Measurements from ENCODE around the gene UBE2Q1. TPM values are rescaled to one million over a fixed set of nuclear protein-coding genes. Genes with fewer than 3 reads are reported as not detected.

The UBE2Q1 gene
- total RNA-seq, 1 donor from 2014 or later, result 77.3 TPM

DNA sequence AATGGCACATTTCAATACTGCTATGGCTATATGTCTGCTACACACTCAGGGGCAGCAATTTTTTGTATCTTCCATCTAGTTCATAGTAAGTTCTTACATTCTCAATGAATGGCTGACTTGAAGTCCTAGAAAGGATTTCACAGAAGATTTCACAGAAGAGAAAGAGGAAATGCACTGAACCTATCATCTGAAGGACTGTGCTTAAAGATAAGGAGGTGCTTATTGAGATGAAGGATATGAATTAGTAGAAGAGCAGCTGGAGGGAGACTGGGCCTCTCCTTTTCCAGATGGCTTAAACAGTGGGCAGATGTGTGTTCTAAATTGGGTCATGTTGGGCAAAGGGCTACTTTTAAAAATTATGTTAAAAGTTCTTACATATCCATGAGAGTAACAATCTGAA is 34.9 kb upstream of the UBE2Q1 start:
- no peak overlapping the region for H3K4me3 Mint-ChIP-seq (ENCODE audit: unreplicated experiment)
- H3K36me3 Mint-ChIP-seq (ENCODE audit: unreplicated experiment), result peaks cover 60% of the 10 kb centered on the region
- DNase-seq (ENCODE audit: extremely low spot score, unreplicated experiment), result no peak
- no peak overlapping the region for H3K27ac Mint-ChIP-seq (ENCODE audit: unreplicated experiment)
- no peaks in the 10 kb centered on the region for H3K27me3 Mint-ChIP-seq (ENCODE audit: unreplicated experiment)
- TF ChIP-seq, protein P1, sequence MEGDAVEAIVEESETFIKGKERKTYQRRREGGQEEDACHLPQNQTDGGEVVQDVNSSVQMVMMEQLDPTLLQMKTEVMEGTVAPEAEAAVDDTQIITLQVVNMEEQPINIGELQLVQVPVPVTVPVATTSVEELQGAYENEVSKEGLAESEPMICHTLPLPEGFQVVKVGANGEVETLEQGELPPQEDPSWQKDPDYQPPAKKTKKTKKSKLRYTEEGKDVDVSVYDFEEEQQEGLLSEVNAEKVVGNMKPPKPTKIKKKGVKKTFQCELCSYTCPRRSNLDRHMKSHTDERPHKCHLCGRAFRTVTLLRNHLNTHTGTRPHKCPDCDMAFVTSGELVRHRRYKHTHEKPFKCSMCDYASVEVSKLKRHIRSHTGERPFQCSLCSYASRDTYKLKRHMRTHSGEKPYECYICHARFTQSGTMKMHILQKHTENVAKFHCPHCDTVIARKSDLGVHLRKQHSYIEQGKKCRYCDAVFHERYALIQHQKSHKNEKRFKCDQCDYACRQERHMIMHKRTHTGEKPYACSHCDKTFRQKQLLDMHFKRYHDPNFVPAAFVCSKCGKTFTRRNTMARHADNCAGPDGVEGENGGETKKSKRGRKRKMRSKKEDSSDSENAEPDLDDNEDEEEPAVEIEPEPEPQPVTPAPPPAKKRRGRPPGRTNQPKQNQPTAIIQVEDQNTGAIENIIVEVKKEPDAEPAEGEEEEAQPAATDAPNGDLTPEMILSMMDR (IDR thresholded peaks at IDR 0.05), result no peak
- no peaks in the 10 kb centered on the region for H3K4me1 Mint-ChIP-seq (ENCODE audit: unreplicated experiment)
- H3K9me3 Mint-ChIP-seq (ENCODE audit: unreplicated experiment), result no peaks in the 10 kb centered on the region

DNA sequence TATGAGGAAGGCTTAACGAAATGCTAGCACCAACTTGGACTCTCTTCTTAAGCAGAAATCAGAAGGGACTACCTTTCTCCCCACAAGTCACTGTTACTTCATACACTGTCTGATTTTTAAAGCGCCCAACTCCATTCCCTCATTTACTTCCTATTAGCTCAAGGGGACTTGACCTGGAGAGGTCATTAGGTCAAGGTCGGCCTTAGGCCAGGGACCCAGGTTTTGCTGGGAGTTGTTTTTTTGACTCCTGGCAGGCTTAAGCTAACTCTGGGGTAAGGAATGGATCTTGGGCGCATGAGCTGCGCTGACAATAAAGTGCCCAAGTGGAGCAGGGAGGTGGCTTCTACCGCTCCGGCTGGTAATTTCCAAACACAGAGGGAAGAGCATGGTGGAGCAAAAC is 32.7 kb upstream of the UBE2Q1 start:
- no peak for DNase-seq (ENCODE audit: extremely low spot score, unreplicated experiment)
- Mint-ChIP-seq H3K9me3 (ENCODE audit: unreplicated experiment) (no peaks in the 10 kb centered on the region), H3K4me1 (ENCODE audit: unreplicated experiment) (no peaks in the 10 kb centered on the region), H3K4me3 (ENCODE audit: unreplicated experiment) (no peak overlapping the region), H3K27ac (ENCODE audit: unreplicated experiment) (no peak overlapping the region), H3K27me3 (ENCODE audit: unreplicated experiment) (no peaks in the 10 kb centered on the region), H3K36me3 (ENCODE audit: unreplicated experiment) (peaks cover 69% of the 10 kb centered on the region)
- TF ChIP-seq, protein P1 (IDR thresholded peaks at IDR 0.05), result no peak

DNA sequence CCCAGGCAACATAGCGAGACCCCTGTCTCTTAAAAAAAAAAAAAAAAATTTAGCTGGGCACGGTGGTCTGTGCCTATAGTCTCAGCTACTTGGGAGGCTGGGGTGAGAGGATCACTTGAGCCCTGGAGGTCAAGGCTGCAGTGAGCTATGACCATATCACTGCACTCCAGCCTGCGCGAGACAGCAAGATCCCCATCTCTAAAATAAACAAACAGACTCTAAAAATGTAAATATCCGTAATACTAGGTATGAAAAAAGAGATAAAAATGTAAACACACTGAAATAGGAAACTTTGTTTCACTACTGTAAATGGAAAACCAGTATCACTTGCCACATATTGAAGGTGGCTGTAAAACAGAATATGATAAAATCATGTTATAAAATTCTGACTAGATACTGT is 32.3 kb upstream of the UBE2Q1 start:
- DNase-seq (ENCODE audit: extremely low spot score, unreplicated experiment), result no peak
- H3K36me3 Mint-ChIP-seq (ENCODE audit: unreplicated experiment), result peaks cover 72% of the 10 kb centered on the region
- no peak overlapping the region for H3K27ac Mint-ChIP-seq (ENCODE audit: unreplicated experiment)
- no peak overlapping the region for H3K4me3 Mint-ChIP-seq (ENCODE audit: unreplicated experiment)
- H3K27me3 Mint-ChIP-seq (ENCODE audit: unreplicated experiment), result no peaks in the 10 kb centered on the region
- TF ChIP-seq, protein P1 (IDR thresholded peaks at IDR 0.05), result no peak
- H3K9me3 Mint-ChIP-seq (ENCODE audit: unreplicated experiment), result no peaks in the 10 kb centered on the region
- H3K4me1 Mint-ChIP-seq (ENCODE audit: unreplicated experiment), result no peaks in the 10 kb centered on the region

DNA sequence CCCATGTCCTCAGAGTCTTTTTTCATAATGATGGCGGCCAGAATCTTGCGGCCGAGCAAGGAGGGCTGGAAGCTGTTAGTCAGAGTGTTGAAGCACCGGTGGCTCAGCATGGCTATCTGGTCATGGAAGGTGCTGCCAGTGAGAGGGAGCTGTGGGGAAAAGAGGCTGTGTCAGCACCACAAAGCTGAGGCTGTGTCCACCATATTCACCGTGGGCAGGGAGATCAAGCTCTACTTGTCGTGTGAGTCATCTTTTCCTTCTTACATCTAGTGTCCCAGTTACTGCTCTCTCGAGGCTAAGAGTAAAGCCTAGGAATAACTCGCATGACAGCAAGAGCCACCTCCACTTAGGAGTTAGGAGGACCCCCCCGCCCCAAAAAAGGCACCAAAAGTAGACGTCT is 31.3 kb upstream of the UBE2Q1 start:
- H3K27ac Mint-ChIP-seq (ENCODE audit: unreplicated experiment), result no peak overlapping the region
- no peaks in the 10 kb centered on the region for H3K4me1 Mint-ChIP-seq (ENCODE audit: unreplicated experiment)
- TF ChIP-seq, protein P1 (IDR thresholded peaks at IDR 0.05), result no peak

DNA sequence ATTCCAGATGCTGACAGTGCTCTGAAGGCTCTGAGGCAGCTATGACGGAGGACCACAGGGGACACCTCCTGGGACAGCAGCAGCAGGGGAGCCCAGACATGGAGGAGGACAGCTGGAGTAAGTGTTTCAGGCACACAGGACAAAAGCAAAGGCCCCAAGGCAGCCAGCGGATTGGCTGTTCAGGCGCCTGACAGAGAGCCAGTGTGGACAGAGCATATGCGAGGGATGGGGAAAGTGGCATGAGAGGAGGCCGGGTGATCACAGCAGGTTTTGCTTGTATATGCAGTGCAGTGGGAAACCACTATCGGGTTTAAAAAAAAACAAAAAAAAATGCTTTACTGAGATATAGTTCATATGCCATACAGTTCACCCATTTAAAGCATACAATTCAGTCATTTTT is 28.2 kb upstream of the UBE2Q1 start:
- Mint-ChIP-seq H3K27me3 (ENCODE audit: unreplicated experiment) (no peaks in the 10 kb centered on the region), H3K27ac (ENCODE audit: unreplicated experiment) (no peak overlapping the region), H3K36me3 (ENCODE audit: unreplicated experiment) (peaks cover 84% of the 10 kb centered on the region), H3K4me1 (ENCODE audit: unreplicated experiment) (peaks cover 4% of the 10 kb centered on the region), H3K4me3 (ENCODE audit: unreplicated experiment) (no peak overlapping the region), H3K9me3 (ENCODE audit: unreplicated experiment) (no peaks in the 10 kb centered on the region)
- no peak for DNase-seq (ENCODE audit: extremely low spot score, unreplicated experiment)
- TF ChIP-seq, protein P1 (IDR thresholded peaks at IDR 0.05), result no peak

More for the DNA sequence above, 31.3 kb upstream of the UBE2Q1 start:
- peaks cover 82% of the 10 kb centered on the region for H3K36me3 Mint-ChIP-seq (ENCODE audit: unreplicated experiment)
- no peak overlapping the region for H3K4me3 Mint-ChIP-seq (ENCODE audit: unreplicated experiment)
- no peaks in the 10 kb centered on the region for H3K9me3 Mint-ChIP-seq (ENCODE audit: unreplicated experiment)
- no peak for DNase-seq (ENCODE audit: extremely low spot score, unreplicated experiment)
- no peaks in the 10 kb centered on the region for H3K27me3 Mint-ChIP-seq (ENCODE audit: unreplicated experiment)

Data from osteocyte (in vitro differentiated cells).